ENCODE measurements around the gene EIF2AK3.

DNA sequence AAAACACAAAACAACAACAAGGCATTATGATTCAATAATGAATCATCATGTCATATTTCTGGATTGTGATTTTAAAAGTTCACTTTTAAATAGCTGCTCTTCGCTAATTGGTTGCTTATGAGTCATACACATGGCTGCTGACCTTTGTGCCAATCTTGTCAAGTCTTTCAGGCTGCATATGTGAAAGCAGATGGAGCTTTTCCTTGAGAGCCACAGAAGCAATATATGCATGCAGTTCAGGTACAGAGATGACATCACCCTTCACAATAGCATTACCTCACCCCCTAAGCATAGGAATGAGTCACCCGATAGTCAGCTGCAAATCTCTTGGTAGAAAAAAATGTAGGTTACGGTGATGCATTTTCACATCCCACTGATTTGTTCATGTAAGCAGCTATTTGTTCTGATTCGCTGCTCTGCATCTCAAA is 27.2 kb downstream of the EIF2AK3 start:
- TF ChIP-seq EZH2 (IDR thresholded peaks at IDR 0.05) (no peak), POLR2AphosphoS5 (IDR thresholded peaks at IDR 0.05; ENCODE audit: borderline replicate concordance, low read depth, low read length) (no peak), FOXP2 (optimal IDR thresholded peaks at IDR 0.05; ENCODE audit: control extremely low read depth, extremely low read length, insufficient read depth) (no peak)

Data from SK-N-MC (cell line).